Measurements from ENCODE around the gene INPP5F. TPM values are rescaled to one million over a fixed set of nuclear protein-coding genes. Genes with fewer than 3 reads are reported as not detected.

INPP5F gene
- total and polyA plus RNA-seq, 2 donors (not counting 1 experiment from before 2014, with no cell fraction given) = 11.2 to 37.5 TPM

DNA sequence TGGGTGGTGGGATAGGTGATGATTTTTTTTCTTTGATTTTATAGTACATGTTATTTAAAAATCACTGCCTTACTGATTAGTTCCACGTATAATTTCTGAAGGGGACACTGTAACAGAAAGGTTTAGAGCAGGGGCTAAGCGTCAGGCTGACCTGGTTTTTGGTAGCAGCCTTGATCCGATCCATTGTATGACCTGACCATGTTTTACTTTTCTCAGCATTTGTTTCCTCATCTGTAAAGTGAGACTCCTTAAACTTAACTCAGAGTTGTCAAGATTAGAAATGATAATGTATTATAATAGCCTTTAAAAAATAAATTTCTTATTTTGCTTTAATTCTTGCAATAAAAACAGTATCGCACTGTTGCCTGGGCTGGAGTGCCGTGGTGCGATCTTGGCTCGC, 23.6 kb downstream of the INPP5F start:
- Mint-ChIP-seq H3K4me1 (peaks cover 31% of the 10 kb centered on the region), H3K4me3 (no peak overlapping the region), H3K27ac (peak overlapping the region; percentile 59), H3K27me3 (no peaks in the 10 kb centered on the region), H3K9me3 (ENCODE audit: insufficient read depth) (no peaks in the 10 kb centered on the region)
- H3K9ac ChIP-seq (ENCODE audit: low read length) = no peak overlapping the region
- peaks cover 9 to 16% of the 10 kb centered on the region in 2 donors for H3K4me1 ChIP-seq (ENCODE audit: control insufficient read depth in 2 of 2, insufficient read depth in 2 of 2, low read length in 2 of 2)
- TF ChIP-seq CTCF (IDR thresholded peaks at IDR 0.05) (no peak), EZH2 (IDR thresholded peaks at IDR 0.05; ENCODE audit: borderline replicate concordance, insufficient read depth, low read depth, low read length, poor library complexity, severe bottlenecking) (no peak)
- POLR2A ChIA-PET = interaction anchor here (0.6 to 1.5 kb wide), 2 partner anchors 24 to 35 kb away, joined by 4 read pairs; partner anchors contain the start of gene INPP5F
- no peaks in the 10 kb centered on the region for H3K9me3 ChIP-seq (ENCODE audit: control extremely low read depth in 1 of 3, control insufficient read depth in 2 of 3, insufficient read depth in 1 of 3, low read length in 2 of 3)
- CTCF ChIA-PET = interaction anchor here (1.0 to 5.6 kb wide), 9 partner anchors 12 to 181 kb away, joined by 3 to 64 read pairs (median 5); partner anchors contain the start of gene INPP5F
- ATAC-seq (ENCODE audit: low read depth) (no peak), DNase-seq (no peak)
- no peak overlapping the region for H3K4me3 ChIP-seq (ENCODE audit: control extremely low read depth in 1 of 5, extremely low read depth in 1 of 5, insufficient read depth in 1 of 5, low read depth in 2 of 5, low read length in 4 of 5)
- H3K36me3 ChIP-seq (replicated peaks in 1 of 2; ENCODE audit: control extremely low read depth in 1 of 2, control insufficient read depth in 1 of 2, extremely low read depth in 1 of 2, insufficient read depth in 2 of 2, low read length in 1 of 2) = peaks cover 0 to 10% of the 10 kb centered on the region in 2 experiments
- no peak overlapping the region for H2AFZ ChIP-seq (ENCODE audit: insufficient read depth, low read depth, low read length, poor library complexity, severe bottlenecking)
- H3K79me2 ChIP-seq (ENCODE audit: control insufficient read depth, insufficient read depth, low read length) = peaks cover 79% of the 10 kb centered on the region
- H3K27ac ChIP-seq (ENCODE audit: low read length in 2 of 2) = no peak overlapping the region
- H3K27me3 ChIP-seq (replicated peaks in 1 of 4; ENCODE audit: control extremely low read depth in 1 of 4, control insufficient read depth in 3 of 4, insufficient read depth in 4 of 4, low read length in 3 of 4) = no peaks in the 10 kb centered on the region
- peaks cover 11% of the 10 kb centered on the region for H4K20me1 ChIP-seq (ENCODE audit: control insufficient read depth, insufficient read depth, low read length, poor library complexity, severe bottlenecking)
- WGBS (ENCODE audit: insufficient coverage) = 97% methylated on average over 4 of the region's 7 CpGs
- intact Hi-C loops (cut with micrococcal nuclease) = no loop called here
- no peak overlapping the region for H3K4me2 ChIP-seq (replicated peaks; ENCODE audit: low read depth, low read length, poor library complexity, severe bottlenecking)

Measured in B cell (primary cell).